ACHN (cell line): ENCODE results near the gene MYBPH.

Experiments used
- DNase-seq: peaks from one replicate; pipeline ENCODE4 v3.0.0-alpha.2; 2015
- in situ Hi-C: cut with HindIII; loops from 2 replicates; pipeline ENCODE4 v1.10.0; 2017; ENCODE audit warnings: low sequenced_read_pairs, low pct_ligation_motif_present, low pct_unique_long_range_greater_than_20kb

The MYBPH gene

DNA sequence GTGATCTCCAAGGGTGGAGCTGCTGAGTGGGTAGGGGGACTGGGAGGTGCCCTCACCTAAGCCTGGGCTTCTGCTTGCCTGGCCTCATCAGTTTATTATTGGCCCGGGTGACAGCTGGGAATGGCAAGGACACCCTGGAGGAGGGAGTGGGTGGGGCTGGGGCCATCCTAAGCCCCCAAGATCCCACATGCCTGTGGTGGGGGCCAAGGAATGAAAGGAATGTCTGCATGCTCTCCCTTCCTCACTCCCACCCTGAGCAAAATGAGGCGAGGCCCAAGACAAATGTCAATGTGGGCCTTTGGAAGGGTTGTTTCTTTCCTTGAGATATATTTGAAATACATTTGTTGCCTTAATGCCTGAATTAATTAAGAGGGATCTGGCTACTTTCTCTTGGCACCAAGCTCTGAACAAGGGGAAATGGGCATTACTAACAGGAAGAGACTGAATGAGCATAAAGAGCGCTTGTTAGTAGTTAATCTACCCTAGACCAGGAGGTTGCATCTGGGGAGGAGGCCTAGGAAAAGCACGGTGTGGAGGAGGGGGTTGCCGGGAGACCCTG lies 30.6 kb upstream of the MYBPH start:
- in situ Hi-C loops = loop anchor here (25.0 kb wide), 1 partner anchor 169 kb away; the partner anchor contains the start of gene PPFIA4

GRCh38 chr1:203204756-203205155 lies 29.1 kb upstream of the MYBPH start:
- no peak for DNase-seq
- in situ Hi-C loops = loop anchor here (25.0 kb wide), 1 partner anchor 167 kb away; the partner anchor contains the start of gene PPFIA4

More for the DNA sequence above, 30.6 kb upstream of the MYBPH start:
- no peak for DNase-seq

GRCh38 chr1:203202431-203203245 lies 27.0 kb upstream of the MYBPH start:
- no peak for DNase-seq
- in situ Hi-C loops = loop anchor here (25.0 kb wide), 1 partner anchor 165 kb away; the partner anchor contains the start of gene PPFIA4

- no peak for DNase-seq
- in situ Hi-C loops = loop anchor here (25.0 kb wide), 1 partner anchor 164 kb away; the partner anchor contains the start of gene PPFIA4
These were observed 26.0 kb upstream of the MYBPH start for GRCh38 chr1:203201516-203202205.

DNA sequence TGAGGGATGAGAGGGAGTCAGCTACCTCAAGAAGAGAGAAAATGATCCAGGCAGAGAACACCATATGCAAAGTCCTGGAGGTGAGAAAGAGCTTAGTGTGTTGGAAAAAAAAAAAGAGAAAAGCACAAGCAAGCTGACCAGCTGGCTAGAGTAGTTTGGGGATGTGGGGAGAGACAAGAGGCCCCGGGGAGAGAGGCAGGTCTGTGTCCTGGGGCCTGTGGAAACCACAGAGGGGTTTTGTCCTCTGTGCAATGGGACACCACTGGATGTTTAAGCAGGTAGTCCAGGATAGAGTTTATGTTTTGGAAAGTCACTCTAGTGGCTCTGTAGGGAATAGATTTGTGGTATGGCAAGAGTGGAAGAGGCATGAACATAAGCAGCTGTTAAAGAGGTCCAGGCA lies 25.3 kb upstream of the MYBPH start:
- in situ Hi-C loops = loop anchor here (25.0 kb wide), 1 partner anchor 164 kb away; the partner anchor contains the start of gene PPFIA4
- no peak for DNase-seq

GRCh38 chr1:203199816-203200571 lies 24.4 kb upstream of the MYBPH start:
- in situ Hi-C loops = loop anchor here (25.0 kb wide), 1 partner anchor 163 kb away; the partner anchor contains the start of gene PPFIA4

GRCh38 chr1:203199481-203199815 lies 23.8 kb upstream of the MYBPH start:
- no peak for DNase-seq
- in situ Hi-C loops = no loop called here

More at GRCh38 chr1:203199816-203200571, 24.4 kb upstream of the MYBPH start:
- no peak for DNase-seq

DNA sequence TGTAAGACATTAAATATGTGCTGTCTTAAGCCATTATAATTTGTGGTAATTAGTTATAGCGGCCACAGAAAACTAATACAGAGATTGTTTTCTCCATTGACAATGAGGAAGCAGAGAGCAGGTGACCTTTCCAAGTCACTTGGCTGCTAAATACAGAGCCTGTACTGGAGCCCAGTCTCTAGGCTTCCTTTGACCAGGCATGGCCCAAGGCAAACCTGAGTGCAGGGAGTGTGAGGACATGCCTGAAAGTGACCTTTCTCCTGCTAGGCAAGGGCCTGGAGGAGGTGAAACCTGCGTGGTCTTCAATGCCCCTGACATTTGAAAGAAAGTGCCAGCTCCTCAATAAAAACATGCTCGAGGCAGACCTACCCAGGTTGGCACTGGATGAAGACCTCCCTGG lies 23.4 kb upstream of the MYBPH start:
- DNase-seq = no peak
- in situ Hi-C loops = no loop called here

GRCh38 chr1:203197625-203198024 lies 22.0 kb upstream of the MYBPH start:
- in situ Hi-C loops = no loop called here
- peak; percentile 79 for DNase-seq

- DNase-seq = no peak
- in situ Hi-C loops = no loop called here
These were observed 20.7 kb upstream of the MYBPH start for GRCh38 chr1:203196371-203196770.

DNA sequence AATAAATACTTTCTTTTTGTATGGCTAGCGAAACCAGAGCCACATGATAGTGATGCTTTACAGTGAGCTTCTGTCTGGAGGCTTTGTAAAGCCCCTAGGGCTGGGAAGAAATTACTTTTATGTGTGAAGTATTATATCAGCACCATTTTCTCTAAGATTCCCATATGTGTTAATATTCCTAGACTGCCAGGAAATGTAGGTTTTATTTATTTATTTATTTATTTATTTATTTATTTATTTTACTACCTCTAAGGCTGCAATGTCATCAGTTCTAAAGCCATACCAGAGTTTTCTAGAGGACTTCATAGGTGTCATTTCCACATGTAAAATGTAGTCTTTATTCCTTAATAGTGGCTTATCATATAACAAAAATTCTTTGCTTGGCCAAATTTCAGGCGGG lies 15.3 kb upstream of the MYBPH start:
- DNase-seq = no peak
- in situ Hi-C loops = no loop called here

- in situ Hi-C loops = no loop called here
- DNase-seq = no peak
These were observed 14.3 kb upstream of the MYBPH start for GRCh38 chr1:203189951-203190352.

GRCh38 chr1:203188686-203189232 lies 13.1 kb upstream of the MYBPH start:
- no peak for DNase-seq
- in situ Hi-C loops = no loop called here

GRCh38 chr1:203187689-203188264 lies 12.2 kb upstream of the MYBPH start:
- DNase-seq = no peak
- in situ Hi-C loops = no loop called here

DNA sequence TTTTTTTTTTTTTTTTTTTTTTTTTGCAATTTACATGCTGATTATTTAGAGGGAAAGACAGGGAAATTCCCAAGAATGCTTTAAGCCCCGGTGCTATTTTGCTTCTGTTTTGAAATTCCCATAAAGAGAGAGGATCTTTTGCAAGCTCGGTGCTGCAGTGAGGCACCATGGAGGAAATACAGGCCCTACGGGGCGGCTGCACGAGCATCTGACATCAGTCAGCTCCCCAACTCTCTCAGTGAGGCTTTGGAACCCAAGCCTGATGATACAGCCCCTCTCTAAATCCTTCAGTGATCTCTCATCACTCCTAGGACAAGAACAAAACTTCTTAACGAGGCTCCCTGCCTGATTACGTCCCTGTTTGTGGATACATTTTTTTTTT lies 11.7 kb upstream of the MYBPH start:
- in situ Hi-C loops = no loop called here
- no peak for DNase-seq

DNA sequence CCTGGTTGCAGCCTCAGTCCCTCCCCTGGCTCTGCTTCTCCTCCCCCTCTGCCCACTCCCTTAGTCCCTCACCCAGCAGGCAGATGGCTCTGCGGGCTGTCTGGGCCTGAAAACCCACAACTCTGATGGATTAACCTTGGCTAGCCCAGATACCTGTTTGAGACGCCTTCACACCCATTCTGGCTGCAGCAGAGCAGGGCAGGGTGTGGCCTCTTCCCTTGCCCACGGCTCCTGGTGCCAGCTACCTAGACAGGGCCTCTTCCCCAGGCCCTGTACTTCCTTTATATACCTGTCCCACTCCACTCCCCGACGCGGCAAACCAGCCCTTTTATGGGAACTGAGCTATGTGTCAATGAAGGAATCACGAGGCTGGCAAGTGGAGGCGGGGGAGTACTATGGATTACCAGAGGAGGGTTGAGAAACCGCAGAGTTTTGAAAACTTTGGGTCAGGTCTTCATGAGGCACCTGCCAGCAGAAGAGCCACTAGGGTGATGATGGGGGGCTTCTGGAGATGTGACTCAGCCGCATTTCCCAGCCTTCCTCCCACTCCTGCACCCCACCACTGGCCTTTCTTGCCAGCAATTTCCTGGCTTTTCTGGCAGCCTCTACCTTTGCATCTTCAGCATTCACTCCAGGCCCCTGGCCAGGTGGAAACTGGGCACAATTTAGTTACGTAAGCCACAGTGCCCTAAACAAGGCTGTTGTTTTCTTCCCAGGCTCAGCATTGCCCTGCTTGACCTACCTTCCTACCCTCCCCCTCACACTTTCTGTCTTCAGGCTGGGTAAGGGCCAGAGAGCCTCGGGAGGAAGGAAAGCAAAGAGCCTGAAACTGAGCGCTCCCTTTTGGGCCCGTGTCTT lies 11.0 kb upstream of the MYBPH start, which contains the start of gene CHI3L1:
TSS of gene CHI3L1 (minus strand) at position 259 of the 858 bp plus-strand sequence. CDS start at position 178, 81 bp downstream.
- DNase-seq = no peak
- in situ Hi-C loops = no loop called here

DNA sequence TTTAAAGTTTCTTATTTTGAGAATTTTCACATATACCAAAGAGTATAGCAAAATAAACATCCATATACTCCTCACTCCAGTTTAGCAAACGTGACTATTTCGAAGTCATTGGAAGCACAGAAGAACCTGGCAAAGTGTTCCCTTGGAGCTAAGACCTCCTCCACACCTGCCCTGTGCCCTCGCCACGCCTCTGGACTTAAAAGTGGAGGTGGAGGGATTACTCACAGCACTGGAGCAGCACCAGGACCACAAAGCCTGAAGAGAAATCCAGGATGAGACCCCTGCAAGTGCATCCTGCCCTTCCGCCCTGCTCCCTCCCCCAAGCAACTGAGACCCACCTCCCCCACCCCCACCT lies 10.4 kb upstream of the MYBPH start:
- in situ Hi-C loops = no loop called here
- no peak for DNase-seq
